ENCODE data around the gene CDK10.
"Not testable (repeated sequence)": the region's sequence is repeated elsewhere in the genome, so short reads cannot be mapped to it uniquely, and the experiment has no call there.

CDK10 gene

GRCh38 chr16:89657442-89658220 lies 28.9 kb upstream of the CDK10 start, which contains the start of the genes CHMP1A and SPATA33:
TSS of gene CHMP1A (minus strand) at chr16:89657708. CDS start at chr16:89657588, 120 bp downstream.
TSS of gene SPATA33 (plus strand) at chr16:89657836. CDS start at chr16:89657912, 76 bp downstream.
- peak; percentile 100 for DNase-seq (ENCODE audit: low spot score)

DNA sequence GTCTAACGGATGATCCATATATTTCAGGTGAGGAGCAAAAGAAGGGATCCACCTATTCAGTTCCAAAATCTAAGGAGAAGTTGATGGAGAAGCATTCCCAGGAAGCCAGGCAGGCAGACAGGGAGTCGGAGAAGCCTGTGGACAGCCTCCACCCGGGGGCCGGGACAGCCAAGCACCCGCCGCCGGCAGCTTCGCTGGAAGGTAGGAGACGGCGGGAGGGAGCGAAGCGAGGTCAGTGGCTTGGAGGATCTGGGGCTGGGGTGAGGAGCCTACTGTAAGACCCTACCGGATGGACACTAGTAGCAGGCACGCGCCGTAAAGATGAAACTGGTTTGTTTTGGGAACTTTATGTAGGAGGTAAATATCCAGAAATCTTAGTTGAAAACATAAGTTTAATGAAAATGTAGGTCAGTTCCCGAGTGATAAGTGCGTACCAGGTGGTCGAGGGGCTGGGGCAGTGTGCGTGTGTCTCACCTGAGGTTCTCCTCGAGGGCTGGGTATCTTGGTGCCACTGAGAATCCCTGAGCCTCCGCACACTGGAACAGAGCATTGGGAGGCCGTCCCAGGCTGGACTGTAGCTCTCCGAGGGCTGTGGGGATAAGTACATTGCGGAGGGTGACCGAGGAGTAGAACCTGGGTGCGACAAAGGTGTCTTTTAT lies 28.1 kb upstream of the CDK10 start:
- peak; percentile 56 for DNase-seq (ENCODE audit: low spot score)
- TF ChIP-seq, protein P1, sequence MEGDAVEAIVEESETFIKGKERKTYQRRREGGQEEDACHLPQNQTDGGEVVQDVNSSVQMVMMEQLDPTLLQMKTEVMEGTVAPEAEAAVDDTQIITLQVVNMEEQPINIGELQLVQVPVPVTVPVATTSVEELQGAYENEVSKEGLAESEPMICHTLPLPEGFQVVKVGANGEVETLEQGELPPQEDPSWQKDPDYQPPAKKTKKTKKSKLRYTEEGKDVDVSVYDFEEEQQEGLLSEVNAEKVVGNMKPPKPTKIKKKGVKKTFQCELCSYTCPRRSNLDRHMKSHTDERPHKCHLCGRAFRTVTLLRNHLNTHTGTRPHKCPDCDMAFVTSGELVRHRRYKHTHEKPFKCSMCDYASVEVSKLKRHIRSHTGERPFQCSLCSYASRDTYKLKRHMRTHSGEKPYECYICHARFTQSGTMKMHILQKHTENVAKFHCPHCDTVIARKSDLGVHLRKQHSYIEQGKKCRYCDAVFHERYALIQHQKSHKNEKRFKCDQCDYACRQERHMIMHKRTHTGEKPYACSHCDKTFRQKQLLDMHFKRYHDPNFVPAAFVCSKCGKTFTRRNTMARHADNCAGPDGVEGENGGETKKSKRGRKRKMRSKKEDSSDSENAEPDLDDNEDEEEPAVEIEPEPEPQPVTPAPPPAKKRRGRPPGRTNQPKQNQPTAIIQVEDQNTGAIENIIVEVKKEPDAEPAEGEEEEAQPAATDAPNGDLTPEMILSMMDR (IDR thresholded peaks at IDR 0.05; ENCODE audit: extremely low read depth, missing control alignments): no peak

More at GRCh38 chr16:89657442-89658220, 28.9 kb upstream of the CDK10 start, which contains the start of the genes CHMP1A and SPATA33:
- TF ChIP-seq, protein P1 (IDR thresholded peaks at IDR 0.05; ENCODE audit: extremely low read depth, missing control alignments): no peak

GRCh38 chr16:89660146-89660545 lies 26.3 kb upstream of the CDK10 start:
- DNase-seq (ENCODE audit: low spot score): no peak
- TF ChIP-seq, protein P1 (IDR thresholded peaks at IDR 0.05; ENCODE audit: extremely low read depth, missing control alignments): no peak

DNA sequence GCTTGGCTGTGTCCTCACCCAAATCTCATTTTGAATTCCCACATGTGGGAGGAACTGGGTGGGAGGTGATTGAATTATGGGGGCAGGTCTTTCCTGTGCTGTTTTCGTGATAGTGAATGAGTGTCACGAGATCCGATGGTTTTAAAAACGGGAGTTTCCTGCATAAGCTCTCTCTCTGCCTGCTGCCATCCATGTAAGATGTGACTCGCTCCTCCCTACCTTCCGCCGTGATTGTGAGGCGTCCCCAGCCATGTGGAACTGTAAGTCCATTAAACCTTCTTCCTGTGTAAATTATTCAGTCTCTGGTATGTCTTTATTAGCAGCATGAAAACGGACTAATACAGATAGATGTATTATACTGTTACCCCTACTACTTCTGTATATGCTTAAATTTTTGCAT lies 25.3 kb upstream of the CDK10 start:
- TF ChIP-seq, protein P1 (IDR thresholded peaks at IDR 0.05; ENCODE audit: extremely low read depth, missing control alignments): no peak
- DNase-seq (ENCODE audit: low spot score): no peak

DNA sequence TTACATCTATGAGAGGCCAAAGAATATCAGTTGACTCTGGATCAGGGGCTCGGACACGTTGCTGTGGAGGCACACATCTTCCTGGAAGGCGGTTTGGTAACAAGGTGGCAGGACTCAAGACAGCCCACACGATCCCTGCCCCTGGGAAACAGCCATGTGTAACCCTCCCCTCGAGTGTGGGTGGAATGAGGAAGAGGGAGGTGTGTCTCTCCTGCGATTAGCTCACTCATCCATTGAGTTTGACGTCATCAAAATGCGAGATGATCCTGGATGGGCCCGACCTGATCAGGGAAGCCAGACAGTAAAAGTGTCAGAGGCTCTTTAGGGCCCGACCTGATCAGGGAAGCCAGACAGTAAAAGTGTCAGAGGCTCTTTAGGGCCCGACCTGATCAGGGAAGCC lies 22.3 kb upstream of the CDK10 start:
- DNase-seq (ENCODE audit: low spot score): not testable (repeated sequence)

DNA sequence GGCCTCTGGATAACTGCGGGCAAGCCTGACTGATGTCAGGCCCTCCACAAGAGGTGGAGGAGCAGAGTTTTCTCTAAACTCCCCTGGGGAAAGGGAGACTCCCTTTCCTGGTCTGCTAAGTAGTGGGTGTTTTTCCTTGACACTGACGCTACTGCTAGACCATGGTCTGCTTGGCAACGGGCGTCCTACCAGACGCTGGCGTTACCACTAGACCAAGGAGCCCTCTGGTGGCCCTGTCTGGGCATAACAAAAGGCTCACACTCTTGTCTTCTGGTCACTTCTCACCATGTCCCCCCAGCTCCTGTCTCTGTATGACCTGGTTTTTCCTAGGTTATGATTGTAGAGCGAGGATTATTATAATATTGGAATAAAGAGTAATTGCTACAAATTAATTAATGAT lies 19.5 kb upstream of the CDK10 start:
- not testable (repeated sequence) for DNase-seq (ENCODE audit: low spot score)

DNA sequence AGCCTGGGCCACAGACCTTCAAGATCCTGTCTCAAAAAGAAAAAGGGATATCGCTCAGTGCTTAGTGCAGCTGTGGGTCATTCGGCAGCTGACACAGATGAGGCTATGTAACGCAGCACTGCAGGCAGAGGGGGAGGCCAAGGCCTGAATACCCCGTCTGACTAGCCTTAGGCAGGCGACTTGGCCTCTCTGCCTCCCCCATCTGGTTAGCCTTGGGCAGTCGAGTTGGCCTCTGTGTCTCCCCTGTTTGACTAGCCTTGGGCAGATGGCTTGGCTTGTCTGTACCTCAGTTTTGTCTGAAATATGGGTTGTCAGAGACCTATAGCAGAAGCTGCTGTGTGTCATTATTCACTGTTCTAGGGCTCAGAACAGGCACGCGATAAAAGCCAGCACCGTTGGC lies 18.9 kb upstream of the CDK10 start:
- TF ChIP-seq, protein P1 (IDR thresholded peaks at IDR 0.05; ENCODE audit: extremely low read depth, missing control alignments): no peak
- DNase-seq (ENCODE audit: low spot score): no peak

DNA sequence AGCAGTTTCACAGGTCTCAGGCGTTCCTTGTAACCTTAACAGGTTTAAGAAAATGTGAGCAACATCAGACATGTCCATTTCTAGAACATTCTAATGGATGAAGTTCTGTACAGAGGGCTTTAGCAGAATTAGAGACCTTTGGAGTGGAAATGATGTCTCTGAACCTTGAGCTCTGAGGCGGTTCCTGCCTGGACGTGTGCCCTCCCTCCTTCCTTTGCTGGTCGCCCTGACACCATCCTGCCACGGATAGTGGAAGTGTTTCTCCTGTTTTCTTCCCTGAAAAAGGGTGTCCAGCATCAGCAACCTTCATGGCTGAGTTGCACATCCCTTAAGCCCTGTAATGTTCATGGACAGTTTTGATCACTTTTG lies 17.7 kb upstream of the CDK10 start:
- no peak for DNase-seq (ENCODE audit: low spot score)
- TF ChIP-seq, protein P1 (IDR thresholded peaks at IDR 0.05; ENCODE audit: extremely low read depth, missing control alignments): no peak
